Inferior parietal cortex (tissue), 1 donor: ENCODE results near the gene PDCD2L.
A peak's percentile ranks its signal among the peaks of the same experiment; 100 is the strongest.
"Not testable (repeated sequence)": the region's sequence is repeated elsewhere in the genome, so short reads cannot be mapped to it uniquely, and the experiment has no call there.

Experiments used
- DNase-seq: peaks from one replicate; pipeline ENCODE4 v3.0.0-alpha.2; 2016; ENCODE audit errors: extremely low spot score

The PDCD2L gene

GRCh38 chr19:34411216-34411615, 7.0 kb downstream of the PDCD2L start:
- DNase-seq: no peak

GRCh38 chr19:34416021-34416545, 11.9 kb downstream of the PDCD2L start:
- no peak for DNase-seq

GRCh38 chr19:34418300-34418699, 14.1 kb downstream of the PDCD2L start:
- no peak for DNase-seq

GRCh38 chr19:34426096-34426661, 22.0 kb downstream of the PDCD2L start:
- no peak for DNase-seq

- DNase-seq: peak; percentile 39
Measured at GRCh38 chr19:34428549-34429285, 24.5 kb downstream of the PDCD2L start.

- no peak for DNase-seq
Measured at GRCh38 chr19:34429553-34429952, 25.4 kb downstream of the PDCD2L start.

- DNase-seq: peak; percentile 40
Measured at GRCh38 chr19:34430738-34431625, 26.8 kb downstream of the PDCD2L start.

- no peak for DNase-seq
Measured at GRCh38 chr19:34431681-34432402, 27.6 kb downstream of the PDCD2L start.

GRCh38 chr19:34432797-34433196, 28.6 kb downstream of the PDCD2L start:
- DNase-seq: no peak

GRCh38 chr19:34436716-34437115, 32.5 kb downstream of the PDCD2L start:
- no peak for DNase-seq

- no peak for DNase-seq
Measured at GRCh38 chr19:34448191-34448590, 44.0 kb downstream of the PDCD2L start.

- no peak for DNase-seq
Measured at GRCh38 chr19:34452723-34453122, 48.5 kb downstream of the PDCD2L start.

- DNase-seq: no peak
Measured at GRCh38 chr19:34454091-34454490, 49.9 kb downstream of the PDCD2L start.

GRCh38 chr19:34454685-34455084, 50.5 kb downstream of the PDCD2L start:
- DNase-seq: no peak

GRCh38 chr19:34455783-34456480, 51.7 kb downstream of the PDCD2L start:
- not testable (repeated sequence) for DNase-seq

- peak; percentile 12 for DNase-seq
Measured at GRCh38 chr19:34457446-34457845, 53.2 kb downstream of the PDCD2L start.

- DNase-seq: no peak
Measured at GRCh38 chr19:34458677-34459076, 54.5 kb downstream of the PDCD2L start.

- no peak for DNase-seq
Measured at GRCh38 chr19:34459614-34460013, 55.4 kb downstream of the PDCD2L start.

- DNase-seq: no peak
Measured at GRCh38 chr19:34461375-34462100, 57.3 kb downstream of the PDCD2L start.

GRCh38 chr19:34464785-34465184, 60.6 kb downstream of the PDCD2L start:
- DNase-seq: not testable (repeated sequence)
